ENCODE measurements around the gene NUP188. TPM values are rescaled to one million over a fixed set of nuclear protein-coding genes. Genes with fewer than 3 reads are reported as not detected.

The NUP188 gene
- total and polyA plus RNA-seq, 2 donors (not counting 1 experiment from before 2014, with no cell fraction given), result 28.8 to 31.4 TPM

GRCh38 chr9:129027685-129028191 lies 80.2 kb downstream of the NUP188 start:
- Histone ChIP-seq H3K27me3 (ENCODE audit: control insufficient read depth, insufficient read depth, low read length) (no peaks in the 10 kb centered on the region), H4K20me1 (ENCODE audit: control insufficient read depth, extremely low read depth, insufficient read depth, low read length) (no peaks in the 10 kb centered on the region), H3K9me3 (ENCODE audit: control insufficient read depth, insufficient read depth, low read depth, low read length) (no peaks in the 10 kb centered on the region), H3K4me3 (replicated peaks in 1 of 4; ENCODE audit: control extremely low read depth in 1 of 4, insufficient read depth in 1 of 4, low read depth in 3 of 4, low read length in 4 of 4) (peak overlapping the region; percentile 66 to 78 (median 72)), H2AFZ (ENCODE audit: low read length) (peak overlapping the region; percentile 47), H3K36me3 (ENCODE audit: control insufficient read depth, insufficient read depth, low read length) (no peaks in the 10 kb centered on the region), H3K9ac (ENCODE audit: insufficient read depth, low read length) (peak overlapping the region; percentile 57), H3K4me2 (ENCODE audit: extremely low read depth, insufficient read depth, low read length) (peak overlapping the region; percentile 92), H3K79me2 (ENCODE audit: control insufficient read depth, insufficient read depth, low read length) (peaks cover 15% of the 10 kb centered on the region), H3K4me1 (ENCODE audit: control insufficient read depth, extremely low read depth, insufficient read depth, low read length) (peaks cover 11% of the 10 kb centered on the region), H3K27ac (ENCODE audit: insufficient read depth, low read length) (no peak overlapping the region)
- peak in 1 of 2 donors; percentile 34 for DNase-seq (ENCODE audit: low read depth in 2 of 2)
- no peak for TF ChIP-seq CTCF (conservative IDR thresholded peaks at IDR 0.05 in 1 of 2, IDR thresholded peaks at IDR 0.05 in 1 of 2; ENCODE audit: low read depth in 1 of 2, low read length in 2 of 2)

GRCh38 chr9:129028192-129028966 lies 80.9 kb downstream of the NUP188 start, which contains the start of gene SH3GLB2:
Gene SH3GLB2, minus strand, starts transcription at chr9:129028331. Its CDS starts 177 bp downstream, at chr9:129028154.
- peak; percentile 88 to 97 for DNase-seq (ENCODE audit: low read depth in 2 of 2)
- TF ChIP-seq EZH2 (IDR thresholded peaks at IDR 0.05; ENCODE audit: low read length, missing control alignments), result no peak
- peak; percentile 68 to 81 for TF ChIP-seq CTCF (conservative IDR thresholded peaks at IDR 0.05 in 1 of 2, IDR thresholded peaks at IDR 0.05 in 1 of 2; ENCODE audit: low read depth in 1 of 2, low read length in 2 of 2)
- no peaks in the 10 kb centered on the region for H3K9me3 ChIP-seq (ENCODE audit: control insufficient read depth, insufficient read depth, low read depth, low read length)
- H3K27me3 ChIP-seq (ENCODE audit: control insufficient read depth, insufficient read depth, low read length), result no peaks in the 10 kb centered on the region
- peaks cover 11% of the 10 kb centered on the region for H3K79me2 ChIP-seq (ENCODE audit: control insufficient read depth, insufficient read depth, low read length)
- H3K4me2 ChIP-seq (ENCODE audit: extremely low read depth, insufficient read depth, low read length), result peak within 1 kb of the TSS; percentile 92
- H2AFZ ChIP-seq (ENCODE audit: low read length), result peak within 1 kb of the TSS; percentile 47
- peak within 1 kb of the TSS; percentile 66 to 78 (median 72) for H3K4me3 ChIP-seq (replicated peaks in 1 of 4; ENCODE audit: control extremely low read depth in 1 of 4, insufficient read depth in 1 of 4, low read depth in 3 of 4, low read length in 4 of 4)
- no peaks in the 10 kb centered on the region for H4K20me1 ChIP-seq (ENCODE audit: control insufficient read depth, extremely low read depth, insufficient read depth, low read length)
- no peaks in the 10 kb centered on the region for H3K36me3 ChIP-seq (ENCODE audit: control insufficient read depth, insufficient read depth, low read length)
- peak within 1 kb of the TSS; percentile 57 for H3K9ac ChIP-seq (ENCODE audit: insufficient read depth, low read length)
- H3K27ac ChIP-seq (ENCODE audit: insufficient read depth, low read length), result no peak within 1 kb of the TSS
- peaks cover 10% of the 10 kb centered on the region for H3K4me1 ChIP-seq (ENCODE audit: control insufficient read depth, extremely low read depth, insufficient read depth, low read length)

GRCh38 chr9:129030191-129030590 lies 82.7 kb downstream of the NUP188 start:
- Histone ChIP-seq H3K36me3 (ENCODE audit: control insufficient read depth, insufficient read depth, low read length) (no peaks in the 10 kb centered on the region), H3K4me3 (replicated peaks in 1 of 4; ENCODE audit: control extremely low read depth in 1 of 4, insufficient read depth in 1 of 4, low read depth in 3 of 4, low read length in 4 of 4) (no peak overlapping the region), H3K27me3 (ENCODE audit: control insufficient read depth, insufficient read depth, low read length) (no peaks in the 10 kb centered on the region), H3K9ac (ENCODE audit: insufficient read depth, low read length) (no peak overlapping the region), H2AFZ (ENCODE audit: low read length) (no peak overlapping the region), H3K4me1 (ENCODE audit: control insufficient read depth, extremely low read depth, insufficient read depth, low read length) (peaks cover 4% of the 10 kb centered on the region), H3K4me2 (ENCODE audit: extremely low read depth, insufficient read depth, low read length) (no peak overlapping the region), H3K79me2 (ENCODE audit: control insufficient read depth, insufficient read depth, low read length) (peaks cover 11% of the 10 kb centered on the region), H3K27ac (ENCODE audit: insufficient read depth, low read length) (no peak overlapping the region), H3K9me3 (ENCODE audit: control insufficient read depth, insufficient read depth, low read depth, low read length) (no peaks in the 10 kb centered on the region), H4K20me1 (ENCODE audit: control insufficient read depth, extremely low read depth, insufficient read depth, low read length) (no peaks in the 10 kb centered on the region)
- TF ChIP-seq EZH2 (IDR thresholded peaks at IDR 0.05; ENCODE audit: low read length, missing control alignments) (no peak), CTCF (conservative IDR thresholded peaks at IDR 0.05 in 1 of 2, IDR thresholded peaks at IDR 0.05 in 1 of 2; ENCODE audit: low read depth in 1 of 2, low read length in 2 of 2) (no peak)
- no peak for DNase-seq (ENCODE audit: low read depth in 2 of 2)
